ENCODE results near the gene SLC35B1. TPM values are rescaled to one million over a fixed set of nuclear protein-coding genes. Genes with fewer than 3 reads are reported as not detected.

SLC35B1 gene
- total RNA-seq, 1 experiment from 2014 or later = 84.6 TPM

DNA sequence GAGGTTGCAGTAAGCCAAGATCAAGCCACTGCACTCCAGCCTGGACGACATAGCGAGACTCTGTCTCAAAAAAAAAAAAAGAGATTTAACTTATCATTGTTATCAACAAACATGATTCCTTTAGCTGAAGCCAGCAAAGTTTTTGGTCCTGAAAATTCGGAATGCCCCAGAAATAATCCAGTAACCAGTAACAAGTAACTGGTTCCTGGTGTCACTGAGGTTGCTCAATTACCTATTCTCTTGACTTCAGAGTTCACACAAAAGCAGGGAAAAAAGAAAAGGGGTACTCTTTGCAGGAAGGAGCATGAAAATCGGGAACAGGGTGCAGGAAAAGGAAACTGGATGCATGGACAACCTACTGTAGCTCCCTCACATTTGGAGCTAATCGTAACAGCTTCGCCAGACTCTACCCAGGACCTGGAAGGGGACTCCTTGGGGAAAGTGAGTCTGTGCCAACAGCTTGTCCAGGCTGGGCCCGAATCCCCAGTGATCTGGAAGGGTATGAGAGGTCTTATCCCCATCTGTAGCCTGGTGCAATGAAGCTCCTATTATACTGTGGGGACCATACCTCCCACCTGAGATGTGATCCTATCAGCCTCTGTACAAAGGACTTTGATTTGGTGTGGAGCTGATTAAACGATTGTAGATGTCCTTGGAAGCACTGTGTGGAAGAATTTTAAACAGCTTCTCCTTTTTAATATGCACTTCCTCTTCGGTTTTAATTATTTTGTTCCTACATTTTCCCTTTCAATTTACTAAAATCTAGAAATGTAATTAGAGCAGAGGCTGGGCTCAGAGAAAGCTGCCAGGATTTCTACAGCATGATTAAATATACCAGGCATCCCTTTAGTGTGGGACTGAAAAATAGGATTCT, 26.4 kb downstream of the SLC35B1 start:
- H3K9me3 ChIP-seq (ENCODE audit: control insufficient read depth, insufficient read depth, low read depth, low read length) = no peaks in the 10 kb centered on the region
- in situ Hi-C loops (cut with HindIII; ENCODE audit: low pct_unique_long_range_greater_than_20kb, low sequenced_read_pairs) = no loop called here
- TF ChIP-seq, protein P1, sequence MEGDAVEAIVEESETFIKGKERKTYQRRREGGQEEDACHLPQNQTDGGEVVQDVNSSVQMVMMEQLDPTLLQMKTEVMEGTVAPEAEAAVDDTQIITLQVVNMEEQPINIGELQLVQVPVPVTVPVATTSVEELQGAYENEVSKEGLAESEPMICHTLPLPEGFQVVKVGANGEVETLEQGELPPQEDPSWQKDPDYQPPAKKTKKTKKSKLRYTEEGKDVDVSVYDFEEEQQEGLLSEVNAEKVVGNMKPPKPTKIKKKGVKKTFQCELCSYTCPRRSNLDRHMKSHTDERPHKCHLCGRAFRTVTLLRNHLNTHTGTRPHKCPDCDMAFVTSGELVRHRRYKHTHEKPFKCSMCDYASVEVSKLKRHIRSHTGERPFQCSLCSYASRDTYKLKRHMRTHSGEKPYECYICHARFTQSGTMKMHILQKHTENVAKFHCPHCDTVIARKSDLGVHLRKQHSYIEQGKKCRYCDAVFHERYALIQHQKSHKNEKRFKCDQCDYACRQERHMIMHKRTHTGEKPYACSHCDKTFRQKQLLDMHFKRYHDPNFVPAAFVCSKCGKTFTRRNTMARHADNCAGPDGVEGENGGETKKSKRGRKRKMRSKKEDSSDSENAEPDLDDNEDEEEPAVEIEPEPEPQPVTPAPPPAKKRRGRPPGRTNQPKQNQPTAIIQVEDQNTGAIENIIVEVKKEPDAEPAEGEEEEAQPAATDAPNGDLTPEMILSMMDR (IDR thresholded peaks at IDR 0.05) = no peak
- no peak for TF ChIP-seq POLR2AphosphoS5 (IDR thresholded peaks at IDR 0.05; ENCODE audit: low read depth, low read length)
- no peak for TF ChIP-seq TCF7L2 (IDR thresholded peaks at IDR 0.05; ENCODE audit: low read depth, low read length)
- no peak for TF ChIP-seq REST (IDR thresholded peaks at IDR 0.05; ENCODE audit: insufficient read depth in 1 of 2, low read depth in 2 of 2, low read length in 1 of 2)
- TF ChIP-seq SIN3A (IDR thresholded peaks at IDR 0.05; ENCODE audit: borderline replicate concordance, insufficient read depth, low read depth, low read length) = no peak
- POLR2A ChIA-PET = no interaction called here
- CTCF ChIA-PET = interaction anchor here (0.6 kb wide), 1 partner anchor 9 kb away, joined by 4 read pairs; no protein-coding TSS in a partner anchor
- no peak for DNase-seq (ENCODE audit: low read depth, low spot score)
- H3K27me3 ChIP-seq (ENCODE audit: control insufficient read depth, insufficient read depth, low read length) = no peaks in the 10 kb centered on the region
- H3K36me3 ChIP-seq (ENCODE audit: control insufficient read depth, insufficient read depth, low read length) = peaks cover 7% of the 10 kb centered on the region; the same call in 1 of the 2 replicates
- intact Hi-C loops (cut with micrococcal nuclease; ENCODE audit: unreplicated experiment) = no loop called here
- H3K27ac ChIP-seq (ENCODE audit: low read length) = no peak overlapping the region
- BruUV-seq (replicated peaks) = no TSS peak
- H3K4me1 ChIP-seq (ENCODE audit: control insufficient read depth, insufficient read depth, low read length) = peaks cover 4% of the 10 kb centered on the region
- no peak overlapping the region for H3K4me3 ChIP-seq (ENCODE audit: low read depth in 2 of 2, low read length in 2 of 2)
- no peak for ATAC-seq

DNA sequence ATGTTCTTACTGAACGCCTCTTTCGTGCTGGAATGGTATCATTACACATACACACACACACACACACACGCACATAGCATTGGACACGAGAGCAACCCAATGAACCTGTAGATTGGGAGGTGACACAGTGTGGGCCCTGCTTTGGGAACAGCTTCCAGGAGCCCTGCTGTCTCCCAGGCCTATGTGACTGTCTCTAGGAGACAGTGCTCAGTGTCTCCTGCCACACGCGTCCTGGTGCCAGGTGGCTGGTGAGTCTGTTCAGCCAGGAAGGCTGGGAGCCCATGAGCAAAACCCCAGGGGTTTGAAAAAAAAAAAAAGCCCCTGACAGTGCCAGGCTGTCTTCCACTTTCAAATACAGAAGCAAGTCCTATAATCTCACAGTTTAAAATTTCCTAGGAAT, 27.4 kb downstream of the SLC35B1 start:
- H3K9me3 ChIP-seq (ENCODE audit: control insufficient read depth, insufficient read depth, low read depth, low read length) = no peaks in the 10 kb centered on the region
- peaks cover 9% of the 10 kb centered on the region for H3K4me1 ChIP-seq (ENCODE audit: control insufficient read depth, insufficient read depth, low read length)
- no peak overlapping the region for H3K4me3 ChIP-seq (ENCODE audit: low read depth in 2 of 2, low read length in 2 of 2)
- H3K36me3 ChIP-seq (ENCODE audit: control insufficient read depth, insufficient read depth, low read length) = peaks cover 7% of the 10 kb centered on the region; the same call in 1 of the 2 replicates
- intact Hi-C loops (cut with micrococcal nuclease; ENCODE audit: unreplicated experiment) = no loop called here
- H3K27ac ChIP-seq (ENCODE audit: low read length) = no peak overlapping the region
- no TSS peak for BruUV-seq (replicated peaks)
- in situ Hi-C loops (cut with HindIII; ENCODE audit: low pct_unique_long_range_greater_than_20kb, low sequenced_read_pairs) = no loop called here
- DNase-seq (ENCODE audit: low read depth, low spot score) = no peak
- no peaks in the 10 kb centered on the region for H3K27me3 ChIP-seq (ENCODE audit: control insufficient read depth, insufficient read depth, low read length)
- ChIA-PET CTCF (no interaction called here), POLR2A (no interaction called here)
- ATAC-seq = no peak
- TF ChIP-seq SIN3A (IDR thresholded peaks at IDR 0.05; ENCODE audit: borderline replicate concordance, insufficient read depth, low read depth, low read length) (no peak), REST (IDR thresholded peaks at IDR 0.05; ENCODE audit: insufficient read depth in 1 of 2, low read depth in 2 of 2, low read length in 1 of 2) (no peak)
- TF ChIP-seq, protein P1 (IDR thresholded peaks at IDR 0.05) = no peak

All from Panc1 (cell line).